GM12878 (cell line): ENCODE data around the gene SOWAHC. TPM values are rescaled to one million over a fixed set of nuclear protein-coding genes. Genes with fewer than 3 reads are reported as not detected.

Experiments used
- ATAC-seq: fragments of 200-7000 bp; cut with Tn5 transposase; 3 replicates; pipeline ENCODE4 v1.9.1; 2020; ENCODE audit warnings: mild to moderate bottlenecking, moderate library complexity
- BruUV-seq: library from RNA; stranded (reverse); fragments of 400-500 nt; replicated peaks from 2 replicates; lab custom pipeline; 2021; lab: Mats Ljungman, UMichigan
- CTCF ChIA-PET: fragments of 300-600 bp; sonication (Branson Sonifier 250); formaldehyde crosslinking; extraction: SDS; loops from one replicate; lab custom pipeline; 2021; ENCODE audit warnings: inconsistent platforms; lab: Yijun Ruan, JAX
- POLR2A ChIA-PET: fragments of 350-600 bp; formaldehyde crosslinking; extraction: SDS; loops from one replicate; lab custom pipeline; 2021; ENCODE audit warnings: inconsistent platforms; lab: Charles Lee
- RAD21 ChIA-PET: fragments of 300-600 bp; sonication (Branson Sonifier 250); formaldehyde crosslinking; loops from one replicate; lab custom pipeline; 2023; ENCODE audit warnings: antibody characterized with exemption; ENCODE audit not compliant: unreplicated experiment; lab: Charles Lee
- SMC1A ChIA-PET: fragments of 300-600 bp; sonication (Branson Sonifier 250); formaldehyde crosslinking; loops from one replicate; lab custom pipeline; 2023; ENCODE audit not compliant: unreplicated experiment, uncharacterized antibody; lab: Charles Lee
- DNase-seq: peaks from one replicate; pipeline ENCODE4 v3.0.0-alpha.2; 2011; ENCODE audit warnings: low read depth, low spot score
- FAIRE-seq: peaks from 3 replicates; lab custom pipeline; 2011; peaks lifted over from hg19 to GRCh38; lab: Jason Lieb, UNC
- H2AFZ ChIP-seq: 2 replicates; pipeline ENCODE4 v1.6.0; 2011; ENCODE audit warnings: low read depth, low read length, control low read depth; ENCODE audit not compliant: control insufficient read depth
- H3K27ac ChIP-seq: 2 replicates; pipeline ENCODE4 v1.5.1; 2011; ENCODE audit warnings: control low read depth; ENCODE audit not compliant: control insufficient read depth, insufficient read depth
- H3K27me3 ChIP-seq, 2 experiments: replicated peaks in 1 of 2; 2 replicates each; pipeline versions ENCODE4 v1.6.0 to v1.6.1; 2011; ENCODE audit warnings: low read length in 1 of 2; ENCODE audit not compliant: control insufficient read depth in 2 of 2, insufficient read depth in 2 of 2
- H3K36me3 ChIP-seq, 2 experiments: 2 replicates each; pipeline ENCODE4 v1.5.1; 2011; ENCODE audit warnings: low read length in 1 of 2; ENCODE audit not compliant: control insufficient read depth in 2 of 2, insufficient read depth in 2 of 2
- H3K4me1 ChIP-seq: 2 replicates; pipeline ENCODE4 v1.6.1; 2011; ENCODE audit warnings: mild to moderate bottlenecking, low read length, moderate library complexity, mixed read lengths; ENCODE audit not compliant: control insufficient read depth, insufficient read depth
- H3K4me2 ChIP-seq: 2 replicates; pipeline ENCODE4 v1.6.0; 2011; ENCODE audit warnings: control low read depth; ENCODE audit not compliant: control insufficient read depth, insufficient read depth
- H3K4me3 ChIP-seq: fragments of 200-600 bp; sonication (generic); 2 replicates; pipeline ENCODE4 v1.5.1; 2016
- H3K79me2 ChIP-seq: 2 replicates; pipeline ENCODE4 v1.6.0; 2011; ENCODE audit warnings: low read length; ENCODE audit not compliant: control insufficient read depth, insufficient read depth
- H3K9ac ChIP-seq: 2 replicates; pipeline ENCODE4 v1.8.0; 2011; ENCODE audit warnings: low read length, control low read depth, mixed read lengths; ENCODE audit not compliant: control insufficient read depth, insufficient read depth
- H3K9me3 ChIP-seq: replicated peaks from 3 replicates; pipeline ENCODE4 v1.5.1; 2011; ENCODE audit warnings: mild to moderate bottlenecking, low read length; ENCODE audit not compliant: control insufficient read depth, insufficient read depth
- H4K20me1 ChIP-seq: 2 replicates; pipeline ENCODE4 v1.6.0; 2011; ENCODE audit not compliant: control insufficient read depth, insufficient read depth
- ATF7 ChIP-seq: fragments of 450-650 bp; IDR thresholded peaks from 2 replicates; pipeline ENCODE4 v1.6.1; 2016; ENCODE audit warnings: low read depth, mild to moderate bottlenecking
- BMI1 ChIP-seq: fragments of 450-650 bp; IDR thresholded peaks from 2 replicates; pipeline ENCODE4 v1.6.1; 2016; ENCODE audit warnings: mild to moderate bottlenecking, moderate library complexity, borderline replicate concordance
- CREB1 ChIP-seq: IDR thresholded peaks from 2 replicates; pipeline ENCODE4 v1.6.1; 2012; ENCODE audit warnings: low read depth, mild to moderate bottlenecking, inconsistent platforms
- ETV6 ChIP-seq, 2 experiments: fragments of 450-650 bp in 1 of 2; IDR thresholded peaks in 1 of 2; conservative IDR thresholded peaks in 1 of 2; 2 replicates each; pipeline ENCODE4 v1.6.1; 2014; ENCODE audit warnings: antibody characterized with exemption in 1 of 2, borderline replicate concordance in 1 of 2, low read depth in 1 of 2, mild to moderate bottlenecking in 1 of 2, moderate library complexity in 1 of 2
- IKZF1 ChIP-seq: fragments of 450-650 bp; conservative IDR thresholded peaks from 2 replicates; pipeline ENCODE4 v1.6.1; 2017; ENCODE audit warnings: antibody characterized with exemption, mild to moderate bottlenecking
- KDM1A ChIP-seq: fragments of 200-600 bp; sonication (generic); IDR thresholded peaks from 2 replicates; pipeline ENCODE4 v1.6.1; 2016; ENCODE audit warnings: borderline replicate concordance
- RELA ChIP-seq: fragments of 450-650 bp; IDR thresholded peaks from 2 replicates; pipeline ENCODE4 v1.8.0; 2014; ENCODE audit warnings: borderline replicate concordance; ENCODE audit not compliant: partially characterized antibody
- ZBTB11 ChIP-seq: fragments of 450-650 bp; formaldehyde crosslinking; IDR thresholded peaks from 2 replicates; pipeline ENCODE4 v1.5.0; 2022; ENCODE audit warnings: mild to moderate bottlenecking, missing genetic modification characterization
- whole genome bisulfite sequencing: methylation state at CpG from one replicate; pipeline ENCODE4 v1.1.6; 2016; ENCODE audit warnings: low lambda C conversion rate; ENCODE audit not compliant: insufficient replicate concordance, insufficient coverage; ENCODE audit errors: missing lambda C conversion rate; 5-methylcytosine and 5-hydroxymethylcytosine counted together
- in situ Hi-C: fragments of 300-500 bp; cut with MboI; formaldehyde crosslinking; loops from 9 replicates; pipeline ENCODE4 v1.14.3; 2018; ENCODE audit warnings: mixed read lengths
- intact Hi-C: fragments of 100-400 bp; cut with micrococcal nuclease; formaldehyde crosslinking; loops from one replicate; pipeline ENCODE4 v1.14.2; 2022; ENCODE audit not compliant: unreplicated experiment
- polyA plus RNA-seq, 11 experiments: library from polyadenylated mRNA; depleted of rRNA in 4 of 11; unstranded in 6 of 11; stranded (reverse) in 5 of 11; fragments of >200 nt; fragmentation: Nextera tagmentation in 4 of 11; fragmentation: Illumina TruSeq in 1 of 11; extraction: Ambion mirVana in 4 of 11; extraction: Trizol in 1 of 11; gene quantifications; 1 replicate in 1 of 11; 2 replicates in 10 of 11; pipeline versions ENCODE4 v1.2.1 to v1.2.3, GENCODE V29; 2011 to 2016; ENCODE audit warnings: inconsistent platforms in 2 of 11, missing spikeins in 2 of 11, low read depth in 1 of 11
- total RNA-seq, 4 experiments: library from RNA; depleted of rRNA in 3 of 4; stranded (reverse); fragments of >200 nt in 3 of 4; fragmentation: Illumina TruSeq in 1 of 4; extraction: Trizol in 1 of 4; gene quantifications; 2 replicates each; pipeline versions ENCODE4 v1.2.1 to v1.2.3, GENCODE V29; 2013 to 2021
- TF ChIP-seq, protein P1 (sequence below): fragments of 450-650 bp; IDR thresholded peaks from 2 replicates; pipeline ENCODE4 v1.6.1; 2016; ENCODE audit warnings: mild to moderate bottlenecking
- TF ChIP-seq, protein P2 (sequence below): fragments of 150-350 bp; IDR thresholded peaks from 2 replicates; pipeline ENCODE4 v1.6.1; 2016; ENCODE audit warnings: low read depth, low read length

Gene SOWAHC
- total and polyA plus RNA-seq, 10 of the 15 experiments (the other 5 are each of a cell fraction or from before 2014, with no cell fraction given), result 0.48 to 2.6 (median 1.8) TPM

DNA sequence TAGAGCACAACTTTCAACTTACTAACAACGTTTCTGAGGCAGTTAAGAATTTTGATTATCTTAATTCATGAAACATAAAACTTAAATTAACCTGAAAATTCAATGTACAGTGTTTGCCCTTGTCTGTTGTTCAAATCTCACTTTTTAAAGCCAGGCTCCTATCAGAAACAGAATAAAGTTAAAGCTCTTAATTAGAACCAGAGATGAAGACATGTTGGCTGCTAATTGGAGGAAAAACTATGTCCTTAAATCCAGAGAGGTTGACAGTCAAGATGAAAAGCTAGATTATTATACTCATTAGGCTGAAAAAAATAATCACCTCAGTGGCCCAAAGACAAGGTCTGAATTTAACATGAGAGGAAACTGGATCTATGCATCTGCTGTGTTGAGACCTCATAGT, 52.3 kb downstream of the SOWAHC start:
- 4% methylated on average over 1 of the region's 1 CpG for WGBS
- ChIA-PET SMC1A (no interaction called here), RAD21 (no interaction called here), POLR2A (no interaction called here), CTCF (interaction anchor here (2.3 kb wide), 1 partner anchor 120 kb away, joined by 8 read pairs; no protein-coding TSS in a partner anchor)
- Histone ChIP-seq H3K9me3 (no peaks in the 10 kb centered on the region), H3K27ac (no peak overlapping the region), H2AFZ (no peak overlapping the region), H3K4me1 (no peaks in the 10 kb centered on the region), H3K79me2 (no peaks in the 10 kb centered on the region), H3K4me3 (no peak overlapping the region), H3K36me3 (no peaks in the 10 kb centered on the region), H3K27me3 (no peaks in the 10 kb centered on the region), H3K9ac (no peak overlapping the region), H4K20me1 (no peaks in the 10 kb centered on the region), H3K4me2 (no peak overlapping the region)
- TF ChIP-seq, protein P1, sequence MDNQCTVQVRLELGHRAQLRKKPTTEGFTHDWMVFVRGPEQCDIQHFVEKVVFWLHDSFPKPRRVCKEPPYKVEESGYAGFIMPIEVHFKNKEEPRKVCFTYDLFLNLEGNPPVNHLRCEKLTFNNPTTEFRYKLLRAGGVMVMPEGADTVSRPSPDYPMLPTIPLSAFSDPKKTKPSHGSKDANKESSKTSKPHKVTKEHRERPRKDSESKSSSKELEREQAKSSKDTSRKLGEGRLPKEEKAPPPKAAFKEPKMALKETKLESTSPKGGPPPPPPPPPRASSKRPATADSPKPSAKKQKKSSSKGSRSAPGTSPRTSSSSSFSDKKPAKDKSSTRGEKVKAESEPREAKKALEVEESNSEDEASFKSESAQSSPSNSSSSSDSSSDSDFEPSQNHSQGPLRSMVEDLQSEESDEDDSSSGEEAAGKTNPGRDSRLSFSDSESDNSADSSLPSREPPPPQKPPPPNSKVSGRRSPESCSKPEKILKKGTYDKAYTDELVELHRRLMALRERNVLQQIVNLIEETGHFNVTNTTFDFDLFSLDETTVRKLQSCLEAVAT, result no peak
- no peak for TF ChIP-seq IKZF1
- TF ChIP-seq, protein P2, sequence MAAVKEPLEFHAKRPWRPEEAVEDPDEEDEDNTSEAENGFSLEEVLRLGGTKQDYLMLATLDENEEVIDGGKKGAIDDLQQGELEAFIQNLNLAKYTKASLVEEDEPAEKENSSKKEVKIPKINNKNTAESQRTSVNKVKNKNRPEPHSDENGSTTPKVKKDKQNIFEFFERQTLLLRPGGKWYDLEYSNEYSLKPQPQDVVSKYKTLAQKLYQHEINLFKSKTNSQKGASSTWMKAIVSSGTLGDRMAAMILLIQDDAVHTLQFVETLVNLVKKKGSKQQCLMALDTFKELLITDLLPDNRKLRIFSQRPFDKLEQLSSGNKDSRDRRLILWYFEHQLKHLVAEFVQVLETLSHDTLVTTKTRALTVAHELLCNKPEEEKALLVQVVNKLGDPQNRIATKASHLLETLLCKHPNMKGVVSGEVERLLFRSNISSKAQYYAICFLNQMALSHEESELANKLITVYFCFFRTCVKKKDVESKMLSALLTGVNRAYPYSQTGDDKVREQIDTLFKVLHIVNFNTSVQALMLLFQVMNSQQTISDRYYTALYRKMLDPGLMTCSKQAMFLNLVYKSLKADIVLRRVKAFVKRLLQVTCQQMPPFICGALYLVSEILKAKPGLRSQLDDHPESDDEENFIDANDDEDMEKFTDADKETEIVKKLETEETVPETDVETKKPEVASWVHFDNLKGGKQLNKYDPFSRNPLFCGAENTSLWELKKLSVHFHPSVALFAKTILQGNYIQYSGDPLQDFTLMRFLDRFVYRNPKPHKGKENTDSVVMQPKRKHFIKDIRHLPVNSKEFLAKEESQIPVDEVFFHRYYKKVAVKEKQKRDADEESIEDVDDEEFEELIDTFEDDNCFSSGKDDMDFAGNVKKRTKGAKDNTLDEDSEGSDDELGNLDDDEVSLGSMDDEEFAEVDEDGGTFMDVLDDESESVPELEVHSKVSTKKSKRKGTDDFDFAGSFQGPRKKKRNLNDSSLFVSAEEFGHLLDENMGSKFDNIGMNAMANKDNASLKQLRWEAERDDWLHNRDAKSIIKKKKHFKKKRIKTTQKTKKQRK, result no peak
- TF ChIP-seq ZBTB11 (CRISPR knock-in tag), result no peak
- TF ChIP-seq ETV6 (conservative IDR thresholded peaks at IDR 0.05 in 1 of 2, IDR thresholded peaks at IDR 0.05 in 1 of 2; ENCODE audit: borderline replicate concordance in 1 of 2, low read depth in 1 of 2), result no peak
- TF ChIP-seq KDM1A, result no peak
- TF ChIP-seq RELA, result no peak
- TF ChIP-seq CREB1, result no peak
- TF ChIP-seq BMI1, result no peak
- TF ChIP-seq ATF7, result no peak
- no peak for DNase-seq
- no TSS peak for BruUV-seq
- intact Hi-C loops (no loop called here), in situ Hi-C loops (no loop called here)
- no peak for FAIRE-seq
- no peak for ATAC-seq
